ENCODE results near the gene WDR45B.

GRCh38 chr17:82696259-82696658 is 48.0 kb upstream of the WDR45B start:
- TF ChIP-seq CTCF (IDR thresholded peaks at IDR 0.05) (no peak), POLR2A (IDR thresholded peaks at IDR 0.05) (no peak), EP300 (IDR thresholded peaks at IDR 0.05) (no peak)

All from ovary (tissue), 3 donors.